ENCODE measurements around the gene TMOD3. TPM values are rescaled to one million over a fixed set of nuclear protein-coding genes. Genes with fewer than 3 reads are reported as not detected.

TMOD3 gene
- total and polyA plus RNA-seq, 2 of the 8 experiments (the other 6 are each of a cell fraction or from before 2014, with no cell fraction given) = 3.9 to 29.0 TPM

GRCh38 chr15:51866751-51867150, 37.3 kb downstream of the TMOD3 start:
- H4K8ac ChIP-seq (ENCODE audit: extremely low read depth, insufficient read depth, low read length) = no peak overlapping the region
- no peak overlapping the region for H2BK15ac ChIP-seq (ENCODE audit: low read length)
- H2BK12ac ChIP-seq (ENCODE audit: low read depth, low read length) = no peak overlapping the region
- peaks cover 0 to 6% (median 5%) of the 10 kb centered on the region in 4 experiments; a peak in 5 of 7 replicates for H3K4me1 ChIP-seq (replicated peaks in 1 of 4; ENCODE audit: control insufficient read depth in 3 of 4, insufficient read depth in 4 of 4, low read length in 3 of 4)
- no peaks in the 10 kb centered on the region for H3K79me1 ChIP-seq (ENCODE audit: low read depth, low read length)
- DNase-seq (ENCODE audit: low read depth in 1 of 2, low spot score in 2 of 2) (no peak), FAIRE-seq (no peak)
- WGBS, 2 experiments (ENCODE audit: extremely low coverage in 1 of 2, insufficient coverage in 1 of 2, insufficient read length in 1 of 2, insufficient replicate concordance in 2 of 2, low coverage in 1 of 2, low lambda C conversion rate in 2 of 2, missing lambda C conversion rate in 1 of 2) = 88% methylated on average over 1 of the region's 1 CpG; no CpG with 5 or more reads in 1 of the 2 experiments
- H3K27me3 ChIP-seq (replicated peaks in 1 of 4; ENCODE audit: control insufficient read depth in 3 of 4, extremely low read depth in 1 of 4, insufficient read depth in 3 of 4, low read length in 3 of 4) = no peaks in the 10 kb centered on the region
- H4K91ac ChIP-seq (replicated peaks; ENCODE audit: insufficient read length, low read length) = no peak overlapping the region
- no peak overlapping the region for H2BK5ac ChIP-seq (ENCODE audit: low read depth, low read length)
- POLR2A ChIA-PET (ENCODE audit: partially characterized antibody) = no interaction called here
- H3K4me2 ChIP-seq (ENCODE audit: insufficient read depth in 1 of 2, low read depth in 2 of 2, low read length in 2 of 2) = no peak overlapping the region
- no peak overlapping the region for H3K23ac ChIP-seq (ENCODE audit: insufficient read length)
- H3K4ac ChIP-seq (replicated peaks; ENCODE audit: insufficient read length, low read depth, low read length) = no peak overlapping the region
- no peaks in the 10 kb centered on the region for H3K79me2 ChIP-seq (ENCODE audit: control insufficient read depth in 1 of 2, insufficient read depth in 2 of 2, low read length in 2 of 2)
- H2AK5ac ChIP-seq (ENCODE audit: low read depth, low read length) = no peak overlapping the region
- no peak overlapping the region for H2AFZ ChIP-seq (ENCODE audit: low read length)
- no peak overlapping the region for H2BK120ac ChIP-seq (replicated peaks; ENCODE audit: low read depth, low read length)
- H3K4me3 ChIP-seq (ENCODE audit: extremely low read depth in 1 of 4, insufficient read depth in 2 of 4, low read depth in 3 of 4, low read length in 4 of 4) = no peak overlapping the region
- H2BK20ac ChIP-seq (ENCODE audit: low read length) = no peak overlapping the region
- CTCF ChIA-PET (ENCODE audit: partially characterized antibody) = interaction anchor here (0.6 to 1.8 kb wide), 5 partner anchors 11 to 324 kb away, joined by 3 to 8 read pairs (median 3); no protein-coding TSS in a partner anchor
- H3K14ac ChIP-seq (ENCODE audit: insufficient read length) = peak overlapping the region; percentile 45
- H4K20me1 ChIP-seq (replicated peaks in 1 of 2; ENCODE audit: control insufficient read depth in 1 of 2, insufficient read depth in 2 of 2, low read length in 2 of 2) = no peaks in the 10 kb centered on the region
- H3K27ac ChIP-seq (ENCODE audit: low read depth, low read length) = no peak overlapping the region
- H3K18ac ChIP-seq (ENCODE audit: extremely low read depth, low read length) = no peak overlapping the region
- no peak overlapping the region for H3K9ac ChIP-seq (replicated peaks in 1 of 4; ENCODE audit: extremely low read depth in 1 of 4, low read depth in 3 of 4, low read length in 3 of 4)
- H3K23me2 ChIP-seq (ENCODE audit: low read depth, low read length) = no peaks in the 10 kb centered on the region
- H3K56ac ChIP-seq (replicated peaks; ENCODE audit: insufficient read length, low read depth, low read length) = no peak overlapping the region
- H4K5ac ChIP-seq (ENCODE audit: insufficient read length, low read depth, low read length) = no peak overlapping the region
- 0 out of 4 replicates have a peak, but pooled peaks cover 0 to 3% of the 10 kb centered on the region in 2 experiments for H3K9me3 ChIP-seq (ENCODE audit: insufficient read depth in 2 of 2, low read depth in 1 of 2, low read length in 1 of 2)
- peaks cover 0 to 7% (median 3%) of the 10 kb centered on the region in 4 experiments; a peak in 2 of 8 replicates for H3K36me3 ChIP-seq (ENCODE audit: control insufficient read depth in 2 of 4, insufficient read depth in 4 of 4, low read length in 3 of 4)
- no peak for TF ChIP-seq TAF7 (optimal IDR thresholded peaks at IDR 0.05; ENCODE audit: borderline replicate concordance, low read depth, low read length)
- TF ChIP-seq TBP (IDR thresholded peaks at IDR 0.05; ENCODE audit: low read depth, low read length) = no peak
- TF ChIP-seq SP4 (IDR thresholded peaks at IDR 0.05; ENCODE audit: low read length) = no peak
- TF ChIP-seq ATF3 (IDR thresholded peaks at IDR 0.05; ENCODE audit: insufficient read depth, low read depth, low read length) = no peak
- TF ChIP-seq RNF2 (IDR thresholded peaks at IDR 0.05; ENCODE audit: borderline replicate concordance, low read depth, low read length, missing control alignments, poor library complexity, severe bottlenecking) = no peak
- TF ChIP-seq NRF1 (IDR thresholded peaks at IDR 0.05; ENCODE audit: low read depth, low read length) = no peak
- TF ChIP-seq CTCF (IDR thresholded peaks at IDR 0.05; ENCODE audit: control extremely low read depth in 1 of 3, insufficient read depth in 1 of 3, low read depth in 1 of 3, low read length in 3 of 3) = no peak
- TF ChIP-seq SRF (IDR thresholded peaks at IDR 0.05; ENCODE audit: low read depth, low read length) = no peak
- no peak for TF ChIP-seq RXRA (IDR thresholded peaks at IDR 0.05; ENCODE audit: insufficient read depth, low read depth, low read length)
- no peak for TF ChIP-seq RFX5 (IDR thresholded peaks at IDR 0.05; ENCODE audit: borderline replicate concordance, low read depth, low read length)
